Measurements from ENCODE around the gene HNRNPA3. TPM values are rescaled to one million over a fixed set of nuclear protein-coding genes. Genes with fewer than 3 reads are reported as not detected.

Gene HNRNPA3
- total RNA-seq, 2 experiments from 2014 or later, result 250 to 256 TPM

GRCh38 chr2:177229442-177230242, 17.0 kb downstream of the HNRNPA3 start:
- H3K4me1 Mint-ChIP-seq, result peaks cover 17% of the 10 kb centered on the region
- H3K27ac Mint-ChIP-seq, result peak overlapping the region; percentile 47
- no peak for ATAC-seq (ENCODE audit: low read depth)
- POLR2A ChIA-PET, result interaction anchor here (0.6 to 5.6 kb wide), 2 partner anchors 10 to 34 kb away, joined by 3 to 37 read pairs; partner anchors contain the start of gene NFE2L2
- no peaks in the 10 kb centered on the region for H3K27me3 Mint-ChIP-seq
- DNase-seq, result no peak
- H3K4me3 Mint-ChIP-seq, result no peak overlapping the region
- peaks cover 46% of the 10 kb centered on the region for H3K36me3 Mint-ChIP-seq
- H3K9me3 Mint-ChIP-seq, result no peaks in the 10 kb centered on the region

- Mint-ChIP-seq H3K4me3 (no peak overlapping the region), H3K36me3 (peaks cover 43% of the 10 kb centered on the region), H3K27me3 (no peaks in the 10 kb centered on the region), H3K27ac (no peak overlapping the region), H3K9me3 (no peaks in the 10 kb centered on the region), H3K4me1 (peaks cover 24% of the 10 kb centered on the region)
- ATAC-seq (ENCODE audit: low read depth) (no peak), DNase-seq (no peak)
- POLR2A ChIA-PET, result interaction anchor here (0.6 to 1.9 kb wide), 2 partner anchors 32 to 91 kb away, joined by 4 to 6 read pairs; no protein-coding TSS in a partner anchor
These were observed 18.7 kb downstream of the HNRNPA3 start for GRCh38 chr2:177231270-177231669.

GRCh38 chr2:177232098-177232704, 19.6 kb downstream of the HNRNPA3 start:
- POLR2A ChIA-PET, result interaction anchor here (1.9 kb wide), 1 partner anchor 31 kb away, joined by 6 read pairs; no protein-coding TSS in a partner anchor
- H3K4me1 Mint-ChIP-seq, result peaks cover 23% of the 10 kb centered on the region
- no peak overlapping the region for H3K4me3 Mint-ChIP-seq
- ATAC-seq (ENCODE audit: low read depth), result no peak
- no peaks in the 10 kb centered on the region for H3K27me3 Mint-ChIP-seq
- H3K27ac Mint-ChIP-seq, result no peak overlapping the region
- no peak for DNase-seq
- H3K9me3 Mint-ChIP-seq, result no peaks in the 10 kb centered on the region
- H3K36me3 Mint-ChIP-seq, result peaks cover 42% of the 10 kb centered on the region

GRCh38 chr2:177234267-177234666, 21.7 kb downstream of the HNRNPA3 start:
- no peak for DNase-seq
- no peaks in the 10 kb centered on the region for H3K9me3 Mint-ChIP-seq
- POLR2A ChIA-PET, result interaction anchor here (2.5 kb wide), 1 partner anchor 30 kb away, joined by 12 read pairs; the partner anchor contains the start of gene NFE2L2
- ATAC-seq (ENCODE audit: low read depth), result no peak
- H3K27ac Mint-ChIP-seq, result no peak overlapping the region
- no peak overlapping the region for H3K4me3 Mint-ChIP-seq
- peaks cover 34% of the 10 kb centered on the region for H3K36me3 Mint-ChIP-seq
- peaks cover 36% of the 10 kb centered on the region for H3K4me1 Mint-ChIP-seq
- H3K27me3 Mint-ChIP-seq, result no peaks in the 10 kb centered on the region

GRCh38 chr2:177235855-177236437, 23.4 kb downstream of the HNRNPA3 start:
- Mint-ChIP-seq H3K4me1 (peaks cover 45% of the 10 kb centered on the region), H3K9me3 (no peaks in the 10 kb centered on the region), H3K27ac (no peak overlapping the region), H3K27me3 (no peaks in the 10 kb centered on the region), H3K4me3 (no peak overlapping the region), H3K36me3 (peaks cover 27% of the 10 kb centered on the region)
- ATAC-seq (ENCODE audit: low read depth), result no peak
- POLR2A ChIA-PET, result interaction anchor here (2.5 kb wide), 1 partner anchor 28 kb away, joined by 12 read pairs; the partner anchor contains the start of gene NFE2L2
- DNase-seq, result no peak

- ATAC-seq (ENCODE audit: low read depth), result no peak
- H3K27ac Mint-ChIP-seq, result peak overlapping the region; percentile 5
- H3K9me3 Mint-ChIP-seq, result no peaks in the 10 kb centered on the region
- no peak for DNase-seq
- peaks cover 14% of the 10 kb centered on the region for H3K36me3 Mint-ChIP-seq
- H3K4me1 Mint-ChIP-seq, result peaks cover 62% of the 10 kb centered on the region
- no peak overlapping the region for H3K4me3 Mint-ChIP-seq
- no peaks in the 10 kb centered on the region for H3K27me3 Mint-ChIP-seq
- POLR2A ChIA-PET, result interaction anchor here (4.2 kb wide), 1 partner anchor 27 kb away, joined by 51 read pairs; the partner anchor contains the start of gene NFE2L2
These were observed 25.3 kb downstream of the HNRNPA3 start for GRCh38 chr2:177237932-177238331.

GRCh38 chr2:177239053-177239452, 26.5 kb downstream of the HNRNPA3 start:
- peaks cover 66% of the 10 kb centered on the region for H3K4me1 Mint-ChIP-seq
- POLR2A ChIA-PET, result interaction anchor here (0.6 to 4.2 kb wide), 7 partner anchors 9 to 27 kb away, joined by 3 to 51 read pairs (median 6); partner anchors contain the start of genes HNRNPA3 and NFE2L2

GRCh38 chr2:177239932-177240630, 27.5 kb downstream of the HNRNPA3 start:
- no peak for DNase-seq
- no peaks in the 10 kb centered on the region for H3K27me3 Mint-ChIP-seq
- H3K9me3 Mint-ChIP-seq, result no peaks in the 10 kb centered on the region
- POLR2A ChIA-PET, result interaction anchor here (0.5 to 4.2 kb wide), 9 partner anchors 11 to 28 kb away, joined by 3 to 51 read pairs (median 5); partner anchors contain the start of genes HNRNPA3 and NFE2L2
- H3K27ac Mint-ChIP-seq, result peak overlapping the region; percentile 86
- peaks cover 17% of the 10 kb centered on the region for H3K36me3 Mint-ChIP-seq
- peaks cover 66% of the 10 kb centered on the region for H3K4me1 Mint-ChIP-seq
- ATAC-seq (ENCODE audit: low read depth), result peak; percentile 93
- peak overlapping the region; percentile 58 for H3K4me3 Mint-ChIP-seq

More at GRCh38 chr2:177239053-177239452, 26.5 kb downstream of the HNRNPA3 start:
- DNase-seq (no peak), ATAC-seq (ENCODE audit: low read depth) (no peak)
- Mint-ChIP-seq H3K27ac (no peak overlapping the region), H3K27me3 (no peaks in the 10 kb centered on the region), H3K36me3 (peaks cover 13% of the 10 kb centered on the region), H3K4me3 (no peak overlapping the region), H3K9me3 (no peaks in the 10 kb centered on the region)

- H3K9me3 Mint-ChIP-seq, result no peaks in the 10 kb centered on the region
- peaks cover 64% of the 10 kb centered on the region for H3K4me1 Mint-ChIP-seq
- H3K36me3 Mint-ChIP-seq, result peaks cover 20% of the 10 kb centered on the region
- no peaks in the 10 kb centered on the region for H3K27me3 Mint-ChIP-seq
- no peak for DNase-seq
- H3K4me3 Mint-ChIP-seq, result peak overlapping the region; percentile 35
- POLR2A ChIA-PET, result interaction anchor here (4.2 kb wide), 1 partner anchor 23 kb away, joined by 51 read pairs; the partner anchor contains the start of gene NFE2L2
- ATAC-seq (ENCODE audit: low read depth), result no peak
- peak overlapping the region; percentile 46 for H3K27ac Mint-ChIP-seq
These were observed 29.1 kb downstream of the HNRNPA3 start for GRCh38 chr2:177241711-177242120.

- H3K27ac Mint-ChIP-seq, result peak overlapping the region; percentile 46
- H3K4me1 Mint-ChIP-seq, result peaks cover 66% of the 10 kb centered on the region
- H3K36me3 Mint-ChIP-seq, result peaks cover 20% of the 10 kb centered on the region
- H3K4me3 Mint-ChIP-seq, result peak overlapping the region; percentile 35
- no peaks in the 10 kb centered on the region for H3K9me3 Mint-ChIP-seq
- POLR2A ChIA-PET, result no interaction called here
- no peaks in the 10 kb centered on the region for H3K27me3 Mint-ChIP-seq
- DNase-seq, result no peak
- ATAC-seq (ENCODE audit: low read depth), result no peak
These were observed 29.8 kb downstream of the HNRNPA3 start for GRCh38 chr2:177242121-177242987.

GRCh38 chr2:177243073-177243472, 30.5 kb downstream of the HNRNPA3 start:
- Mint-ChIP-seq H3K36me3 (peaks cover 20% of the 10 kb centered on the region), H3K9me3 (no peaks in the 10 kb centered on the region), H3K27ac (peak overlapping the region; percentile 46), H3K27me3 (no peaks in the 10 kb centered on the region), H3K4me3 (peak overlapping the region; percentile 35), H3K4me1 (peaks cover 66% of the 10 kb centered on the region)
- POLR2A ChIA-PET, result interaction anchor here (1.4 kb wide), 1 partner anchor 20 kb away, joined by 6 read pairs; no protein-coding TSS in a partner anchor
- ATAC-seq (ENCODE audit: low read depth) (no peak), DNase-seq (no peak)

- no peak overlapping the region for H3K4me3 Mint-ChIP-seq
- no peaks in the 10 kb centered on the region for H3K9me3 Mint-ChIP-seq
- H3K36me3 Mint-ChIP-seq, result peaks cover 22% of the 10 kb centered on the region
- no peaks in the 10 kb centered on the region for H3K27me3 Mint-ChIP-seq
- no peak overlapping the region for H3K27ac Mint-ChIP-seq
- peaks cover 63% of the 10 kb centered on the region for H3K4me1 Mint-ChIP-seq
- no peak for DNase-seq
- POLR2A ChIA-PET, result interaction anchor here (0.7 to 1.4 kb wide), 2 partner anchors 19 to 45 kb away, joined by 3 to 6 read pairs; no protein-coding TSS in a partner anchor
- no peak for ATAC-seq (ENCODE audit: low read depth)
These were observed 30.9 kb downstream of the HNRNPA3 start for GRCh38 chr2:177243476-177243875.
